Smooth muscle cell (in vitro differentiated cells): ENCODE data around the gene MEOX2. TPM values are rescaled to one million over a fixed set of nuclear protein-coding genes. Genes with fewer than 3 reads are reported as not detected.

Experiments used
- DNase-seq: peaks from one replicate; lab custom pipeline; 2025; ENCODE audit not compliant: unreplicated experiment; lab: John Stamatoyannopoulos, UW
- H2AFZ ChIP-seq: fragments of 200-600 bp; sonication (generic); 2 replicates; pipeline ENCODE4 v1.6.0; 2016; ENCODE audit warnings: antibody characterized with exemption, low read depth, mild to moderate bottlenecking
- H3F3A ChIP-seq: fragments of 200-600 bp; sonication (generic); 2 replicates; pipeline ENCODE4 v1.6.0; 2017; ENCODE audit warnings: antibody characterized with exemption, low read depth
- H3K27ac ChIP-seq: fragments of 200-600 bp; sonication (generic); 2 replicates; pipeline ENCODE4 v1.5.1; 2016; ENCODE audit warnings: low read depth, mild to moderate bottlenecking
- H3K27me3 ChIP-seq: fragments of 200-600 bp; sonication (generic); 2 replicates; pipeline ENCODE4 v1.6.1; 2016; ENCODE audit warnings: low read depth, mild to moderate bottlenecking
- H3K36me3 ChIP-seq: fragments of 200-600 bp; sonication (generic); 2 replicates; pipeline ENCODE4 v1.5.1; 2016; ENCODE audit warnings: low read depth
- H3K4me1 ChIP-seq: fragments of 200-600 bp; sonication (generic); 2 replicates; pipeline ENCODE4 v1.5.1; 2016; ENCODE audit warnings: low read depth
- H3K4me2 ChIP-seq: fragments of 200-600 bp; sonication (generic); 2 replicates; pipeline ENCODE4 v1.6.0; 2016; ENCODE audit warnings: mild to moderate bottlenecking
- H3K4me3 ChIP-seq: fragments of 200-600 bp; sonication (generic); 2 replicates; pipeline ENCODE4 v1.5.1; 2016; ENCODE audit warnings: mild to moderate bottlenecking
- H3K79me2 ChIP-seq: fragments of 200-600 bp; sonication (generic); 2 replicates; pipeline ENCODE4 v1.6.0; 2016; ENCODE audit warnings: low read depth, mild to moderate bottlenecking
- H3K9ac ChIP-seq: fragments of 200-600 bp; sonication (generic); 2 replicates; pipeline ENCODE4 v1.6.0; 2016; ENCODE audit warnings: low read depth
- H3K9me3 ChIP-seq: fragments of 200-600 bp; sonication (generic); replicated peaks from 2 replicates; pipeline ENCODE4 v1.5.1; 2016; ENCODE audit warnings: low read depth
- H4K20me1 ChIP-seq: fragments of 200-600 bp; sonication (generic); 2 replicates; pipeline ENCODE4 v1.6.0; 2016; ENCODE audit warnings: low read depth
- CTCF ChIP-seq: fragments of 200-600 bp; sonication (generic); IDR thresholded peaks from 2 replicates; pipeline ENCODE4 v1.5.1; 2017; ENCODE audit warnings: borderline replicate concordance, mild to moderate bottlenecking, antibody characterized with exemption; ENCODE audit not compliant: insufficient read depth, poor library complexity, severe bottlenecking
- WGBS: methylation state at CpG from one replicate; pipeline ENCODE4 v1.1.7; 2016; ENCODE audit warnings: low lambda C conversion rate; 5-methylcytosine and 5-hydroxymethylcytosine counted together
- polyA plus RNA-seq: library from polyadenylated mRNA; unstranded; fragments of >200 nt; fragmentation: Nextera tagmentation; extraction: Ambion mirVana; gene quantifications from 2 replicates; pipeline ENCODE4 v1.2.1, GENCODE V29; 2016
- total RNA-seq: library from RNA; depleted of rRNA; stranded (reverse); fragments of >200 nt; gene quantifications from 2 replicates; pipeline ENCODE4 v1.2.3, GENCODE V29; 2014

Gene MEOX2
- total and polyA plus RNA-seq, 2 experiments from 2014 or later: 0.19 TPM; not detected in 1

GRCh38 chr7:15626041-15626440 lies 60.4 kb downstream of the MEOX2 start:
- no peaks in the 10 kb centered on the region for H4K20me1 ChIP-seq
- no peak overlapping the region for H3K27ac ChIP-seq
- DNase-seq: no peak
- TF ChIP-seq CTCF: no peak
- no peak overlapping the region for H3K9ac ChIP-seq
- no peaks in the 10 kb centered on the region for H3K27me3 ChIP-seq
- H3K4me2 ChIP-seq: no peak overlapping the region
- no peaks in the 10 kb centered on the region for H3K36me3 ChIP-seq
- H3K4me1 ChIP-seq: no peaks in the 10 kb centered on the region
- no peak overlapping the region for H2AFZ ChIP-seq
- H3K79me2 ChIP-seq: no peaks in the 10 kb centered on the region
- no peaks in the 10 kb centered on the region for H3F3A ChIP-seq
- no peaks in the 10 kb centered on the region for H3K9me3 ChIP-seq
- WGBS: 100% methylated on average over 1 of the region's 1 CpG
- no peak overlapping the region for H3K4me3 ChIP-seq

GRCh38 chr7:15625466-15625865 lies 61.0 kb downstream of the MEOX2 start:
- TF ChIP-seq CTCF: no peak
- H3K4me2 ChIP-seq: no peak overlapping the region
- no peaks in the 10 kb centered on the region for H3K4me1 ChIP-seq
- 68% methylated on average over 1 of the region's 1 CpG for WGBS
- H4K20me1 ChIP-seq: no peaks in the 10 kb centered on the region
- H3K36me3 ChIP-seq: no peaks in the 10 kb centered on the region
- H3F3A ChIP-seq: no peaks in the 10 kb centered on the region
- no peaks in the 10 kb centered on the region for H3K79me2 ChIP-seq
- no peak overlapping the region for H3K4me3 ChIP-seq
- no peak for DNase-seq
- no peaks in the 10 kb centered on the region for H3K9me3 ChIP-seq
- H3K27me3 ChIP-seq: no peaks in the 10 kb centered on the region
- H3K9ac ChIP-seq: no peak overlapping the region
- H3K27ac ChIP-seq: no peak overlapping the region
- no peak overlapping the region for H2AFZ ChIP-seq

- H3F3A ChIP-seq: no peaks in the 10 kb centered on the region
- TF ChIP-seq CTCF: no peak
- H3K9me3 ChIP-seq: no peaks in the 10 kb centered on the region
- no peaks in the 10 kb centered on the region for H3K36me3 ChIP-seq
- no peak overlapping the region for H3K4me3 ChIP-seq
- no peaks in the 10 kb centered on the region for H3K4me1 ChIP-seq
- no peaks in the 10 kb centered on the region for H3K79me2 ChIP-seq
- no peaks in the 10 kb centered on the region for H4K20me1 ChIP-seq
- H3K27ac ChIP-seq: no peak overlapping the region
- H3K9ac ChIP-seq: no peak overlapping the region
- no peaks in the 10 kb centered on the region for H3K27me3 ChIP-seq
- 96% methylated on average over 2 of the region's 2 CpGs for WGBS
- no peak overlapping the region for H3K4me2 ChIP-seq
- no peak overlapping the region for H2AFZ ChIP-seq
- DNase-seq: no peak
Observed at GRCh38 chr7:15621468-15621867, 65.0 kb downstream of the MEOX2 start.

DNA sequence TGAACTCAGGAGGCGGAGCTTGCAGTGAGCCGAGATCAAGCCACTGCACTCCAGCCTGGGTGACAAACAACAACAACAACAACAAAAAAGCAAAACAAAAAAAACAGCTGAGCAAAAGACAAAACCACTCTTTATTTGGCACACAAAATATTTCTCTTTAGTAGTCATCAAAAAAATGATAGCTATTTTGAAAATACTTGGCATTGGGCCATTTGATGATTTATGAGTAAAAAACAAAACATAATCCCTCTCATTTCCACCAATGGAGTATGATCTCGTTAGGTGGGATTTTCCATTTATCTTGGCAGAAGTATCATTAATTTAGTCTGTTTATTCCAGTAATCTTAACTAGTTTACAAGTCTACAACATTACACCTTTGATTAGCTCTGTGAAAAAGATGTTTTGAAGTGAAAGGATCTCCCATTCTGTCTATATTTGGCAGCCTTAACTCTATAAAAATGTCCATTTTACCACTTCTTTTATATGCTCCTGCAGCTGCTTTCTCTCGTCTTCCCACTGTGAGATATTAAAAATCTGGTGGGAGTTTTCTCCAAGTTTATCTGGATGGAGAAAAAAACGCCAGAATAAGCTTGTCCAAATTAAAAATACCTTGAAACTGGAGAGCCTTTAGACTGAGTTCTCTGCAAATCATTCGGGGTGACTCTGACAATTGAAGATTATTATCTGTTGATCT lies 65.8 kb downstream of the MEOX2 start:
- Histone ChIP-seq H3K4me1 (no peaks in the 10 kb centered on the region), H4K20me1 (no peaks in the 10 kb centered on the region), H3K79me2 (no peaks in the 10 kb centered on the region), H3K36me3 (no peaks in the 10 kb centered on the region), H2AFZ (peak overlapping the region; percentile 48), H3K27ac (no peak overlapping the region), H3F3A (no peaks in the 10 kb centered on the region), H3K4me2 (no peak overlapping the region), H3K9me3 (no peaks in the 10 kb centered on the region), H3K4me3 (no peak overlapping the region), H3K9ac (no peak overlapping the region), H3K27me3 (no peaks in the 10 kb centered on the region)
- DNase-seq: no peak
- 77% methylated on average over 6 of the region's 6 CpGs for WGBS
- TF ChIP-seq CTCF: no peak
